ENCODE results near the gene TXNL4A. TPM values are rescaled to one million over a fixed set of nuclear protein-coding genes. Genes with fewer than 3 reads are reported as not detected.

The TXNL4A gene
- total RNA-seq, 2 donors from 2014 or later = 117 to 138 TPM

DNA sequence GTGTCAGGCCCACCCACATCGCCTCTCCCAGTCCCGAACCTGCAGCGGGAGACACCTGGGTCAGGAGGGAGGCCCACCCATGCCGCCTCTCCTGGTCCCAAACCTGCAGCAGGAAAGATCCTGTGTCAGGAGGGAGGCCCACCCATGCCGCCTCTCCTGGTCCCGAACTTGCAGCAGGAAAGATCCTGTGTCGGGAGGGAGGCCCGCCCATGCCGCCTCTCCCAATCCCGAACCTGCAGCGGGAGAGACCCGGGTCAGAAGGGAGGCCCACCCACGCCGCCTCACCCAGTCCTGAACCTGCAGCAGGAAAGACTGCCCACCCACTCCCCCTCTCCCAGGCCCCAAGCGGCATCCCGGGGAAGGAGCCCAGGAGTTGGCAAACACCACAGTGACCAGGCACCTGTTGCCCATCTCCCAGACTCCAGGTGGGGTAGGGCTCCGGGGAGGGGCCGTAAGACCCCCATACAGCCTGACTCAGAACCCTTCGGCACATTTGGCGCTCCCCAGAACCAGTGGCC lies 44.7 kb downstream of the TXNL4A start:
- H3K9me3 Mint-ChIP-seq = no peaks in the 10 kb centered on the region
- Histone ChIP-seq H3K4me1 (ENCODE audit: control insufficient read depth, insufficient read depth, low read length) (peaks cover 11% of the 10 kb centered on the region), H3K4me3 (ENCODE audit: low read length) (no peak overlapping the region), H3K9ac (ENCODE audit: extremely low read depth, low read length, poor library complexity, severe bottlenecking) (no peak overlapping the region), H3K9me3 (ENCODE audit: control insufficient read depth, low read length) (no peaks in the 10 kb centered on the region), H3K27ac (ENCODE audit: low read depth, low read length) (no peak overlapping the region), H3K27me3 (ENCODE audit: control insufficient read depth, insufficient read depth, low read length, poor library complexity, severe bottlenecking) (no peaks in the 10 kb centered on the region), H3K36me3 (ENCODE audit: control insufficient read depth, insufficient read depth, low read length) (peaks cover 26% of the 10 kb centered on the region)
- no peak overlapping the region for H3K27ac Mint-ChIP-seq
- H3K4me3 Mint-ChIP-seq = no peak overlapping the region
- TF ChIP-seq, protein P1, sequence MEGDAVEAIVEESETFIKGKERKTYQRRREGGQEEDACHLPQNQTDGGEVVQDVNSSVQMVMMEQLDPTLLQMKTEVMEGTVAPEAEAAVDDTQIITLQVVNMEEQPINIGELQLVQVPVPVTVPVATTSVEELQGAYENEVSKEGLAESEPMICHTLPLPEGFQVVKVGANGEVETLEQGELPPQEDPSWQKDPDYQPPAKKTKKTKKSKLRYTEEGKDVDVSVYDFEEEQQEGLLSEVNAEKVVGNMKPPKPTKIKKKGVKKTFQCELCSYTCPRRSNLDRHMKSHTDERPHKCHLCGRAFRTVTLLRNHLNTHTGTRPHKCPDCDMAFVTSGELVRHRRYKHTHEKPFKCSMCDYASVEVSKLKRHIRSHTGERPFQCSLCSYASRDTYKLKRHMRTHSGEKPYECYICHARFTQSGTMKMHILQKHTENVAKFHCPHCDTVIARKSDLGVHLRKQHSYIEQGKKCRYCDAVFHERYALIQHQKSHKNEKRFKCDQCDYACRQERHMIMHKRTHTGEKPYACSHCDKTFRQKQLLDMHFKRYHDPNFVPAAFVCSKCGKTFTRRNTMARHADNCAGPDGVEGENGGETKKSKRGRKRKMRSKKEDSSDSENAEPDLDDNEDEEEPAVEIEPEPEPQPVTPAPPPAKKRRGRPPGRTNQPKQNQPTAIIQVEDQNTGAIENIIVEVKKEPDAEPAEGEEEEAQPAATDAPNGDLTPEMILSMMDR (conservative IDR thresholded peaks at IDR 0.05) = no peak
- no peak for DNase-seq
- peaks cover 20% of the 10 kb centered on the region for H3K4me1 Mint-ChIP-seq
- WGBS, 2 experiments (ENCODE audit: insufficient coverage in 1 of 2, insufficient read length in 1 of 2) = 91 to 95% methylated on average over 11 to 20 of the region's 20 CpGs
- peaks cover 37% of the 10 kb centered on the region for H3K36me3 Mint-ChIP-seq (ENCODE audit: low read depth)
- H3K27me3 Mint-ChIP-seq (ENCODE audit: insufficient read depth) = peaks cover 10% of the 10 kb centered on the region

DNA sequence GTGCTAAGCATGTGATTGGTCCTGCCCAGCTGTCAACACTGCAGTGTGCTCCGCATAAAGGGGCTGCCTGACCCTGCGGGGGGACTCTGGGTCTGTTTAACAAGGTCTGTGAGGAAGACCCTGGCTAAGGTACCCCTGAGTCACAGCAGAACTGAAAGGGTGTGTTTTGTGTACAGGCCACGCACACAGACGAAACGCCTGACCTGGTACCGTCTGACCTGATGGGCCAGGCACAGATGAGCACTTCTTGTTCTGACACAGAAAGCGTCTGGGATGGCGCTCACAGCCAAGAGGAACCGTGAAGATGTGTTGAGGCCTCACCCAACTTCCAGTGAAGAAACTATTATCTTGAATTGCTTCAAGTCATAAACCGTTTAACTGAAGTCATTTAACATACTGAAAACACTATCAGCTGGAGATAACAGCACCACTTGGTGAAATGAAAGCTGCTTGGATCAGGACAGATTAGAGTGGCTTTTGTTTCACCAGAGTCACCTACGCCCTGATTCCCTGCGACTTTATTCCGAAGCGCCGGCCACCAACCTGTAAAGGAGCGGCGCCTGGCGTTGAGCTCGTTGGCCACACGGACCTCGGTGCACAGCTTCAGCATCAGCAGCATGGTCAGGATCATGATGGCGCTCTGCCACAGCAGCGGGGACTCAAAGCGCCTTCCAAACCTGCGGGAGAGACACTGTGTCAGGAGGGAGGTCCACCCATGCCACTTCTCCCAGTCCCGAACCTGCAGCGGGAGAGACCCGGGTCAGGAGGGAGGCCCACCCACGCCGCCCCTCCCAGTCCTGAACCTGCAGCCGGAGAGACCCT lies 45.4 kb downstream of the TXNL4A start:
- no peaks in the 10 kb centered on the region for H3K27me3 ChIP-seq (ENCODE audit: control insufficient read depth, insufficient read depth, low read length, poor library complexity, severe bottlenecking)
- TF ChIP-seq, protein P1 (conservative IDR thresholded peaks at IDR 0.05) = no peak
- no peak overlapping the region for H3K27ac ChIP-seq (ENCODE audit: low read depth, low read length)

DNA sequence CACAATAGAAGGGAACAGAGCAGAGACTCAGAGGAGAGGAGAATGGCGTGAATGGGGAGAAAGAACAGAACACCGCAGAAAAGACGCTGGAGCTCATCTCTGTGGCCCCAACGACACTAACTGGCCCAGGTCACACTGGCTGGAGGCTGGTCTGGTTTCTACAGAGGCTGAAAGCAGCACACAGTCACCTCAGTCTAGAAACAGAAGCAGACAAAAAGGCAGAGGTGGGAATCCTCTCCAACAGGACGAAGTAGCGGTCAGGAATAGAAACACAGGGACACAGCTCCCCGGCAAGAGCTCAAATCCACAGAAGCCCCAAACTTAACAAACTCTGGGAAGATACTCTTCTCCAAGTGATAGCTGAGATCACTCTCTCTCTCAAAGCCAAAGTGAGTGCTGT lies 46.2 kb downstream of the TXNL4A start:
- 90 to 97% methylated on average over 5 to 7 of the region's 7 CpGs for WGBS, 2 experiments (ENCODE audit: insufficient coverage in 1 of 2, insufficient read length in 1 of 2)
- H3K4me3 Mint-ChIP-seq = no peak overlapping the region
- H3K27me3 Mint-ChIP-seq (ENCODE audit: insufficient read depth) = peaks cover 6% of the 10 kb centered on the region
- Histone ChIP-seq H3K4me3 (ENCODE audit: low read length) (no peak overlapping the region), H3K27ac (ENCODE audit: low read depth, low read length) (no peak overlapping the region), H3K4me1 (ENCODE audit: control insufficient read depth, insufficient read depth, low read length) (peaks cover 11% of the 10 kb centered on the region), H3K9ac (ENCODE audit: extremely low read depth, low read length, poor library complexity, severe bottlenecking) (no peak overlapping the region), H3K36me3 (ENCODE audit: control insufficient read depth, insufficient read depth, low read length) (peaks cover 28% of the 10 kb centered on the region), H3K9me3 (ENCODE audit: control insufficient read depth, low read length) (no peaks in the 10 kb centered on the region), H3K27me3 (ENCODE audit: control insufficient read depth, insufficient read depth, low read length, poor library complexity, severe bottlenecking) (no peaks in the 10 kb centered on the region)
- TF ChIP-seq, protein P1 (conservative IDR thresholded peaks at IDR 0.05) = no peak
- peak; percentile 19 for DNase-seq
- peaks cover 42% of the 10 kb centered on the region for H3K36me3 Mint-ChIP-seq (ENCODE audit: low read depth)
- no peaks in the 10 kb centered on the region for H3K9me3 Mint-ChIP-seq
- H3K4me1 Mint-ChIP-seq = peaks cover 25% of the 10 kb centered on the region
- no peak overlapping the region for H3K27ac Mint-ChIP-seq

More for the DNA sequence above, 45.4 kb downstream of the TXNL4A start:
- Histone ChIP-seq H3K36me3 (ENCODE audit: control insufficient read depth, insufficient read depth, low read length) (peaks cover 22% of the 10 kb centered on the region), H3K9me3 (ENCODE audit: control insufficient read depth, low read length) (no peaks in the 10 kb centered on the region), H3K9ac (ENCODE audit: extremely low read depth, low read length, poor library complexity, severe bottlenecking) (no peak overlapping the region), H3K4me3 (ENCODE audit: low read length) (no peak overlapping the region), H3K4me1 (ENCODE audit: control insufficient read depth, insufficient read depth, low read length) (peaks cover 11% of the 10 kb centered on the region)
- peak; percentile 44 for DNase-seq
- Mint-ChIP-seq H3K27me3 (ENCODE audit: insufficient read depth) (peaks cover 7% of the 10 kb centered on the region), H3K4me1 (peaks cover 20% of the 10 kb centered on the region), H3K27ac (no peak overlapping the region), H3K4me3 (no peak overlapping the region), H3K36me3 (ENCODE audit: low read depth) (peaks cover 36% of the 10 kb centered on the region), H3K9me3 (no peaks in the 10 kb centered on the region)
- WGBS, 2 experiments (ENCODE audit: insufficient coverage in 1 of 2, insufficient read length in 1 of 2) = 90 to 92% methylated on average over 28 to 31 of the region's 31 CpGs
